ENCODE results near the gene SUCLG2.

GRCh38 chr3:67614195-67614594, 40.2 kb downstream of the SUCLG2 start:
- TF ChIP-seq POLR2A (IDR thresholded peaks at IDR 0.05; ENCODE audit: low read depth, low read length), result no peak
- TF ChIP-seq TAF1 (IDR thresholded peaks at IDR 0.05; ENCODE audit: low read depth, low read length), result no peak
- no peak for TF ChIP-seq POLR2AphosphoS5 (IDR thresholded peaks at IDR 0.05; ENCODE audit: low read depth, low read length)
- no peak for TF ChIP-seq PAX5 (IDR thresholded peaks at IDR 0.05; ENCODE audit: insufficient read depth, low read length, severe bottlenecking)

Measured in GM12891 (cell line).